MM.1S (cell line): Measurements from ENCODE around the gene FOXK2.

Experiments used
- CTCF ChIP-seq: fragments of 300-600 bp; sonication (generic); IDR thresholded peaks from 2 replicates; pipeline ENCODE4 v1.5.1; 2016; ENCODE audit warnings: antibody characterized with exemption, low read length, mixed read lengths
- EZH2 ChIP-seq: fragments of 300-600 bp; sonication (generic); optimal IDR thresholded peaks from 2 replicates; pipeline ENCODE3; 2017; ENCODE audit warnings: low read depth, mild to moderate bottlenecking, antibody characterized with exemption, low read length, mixed read lengths

GRCh38 chr17:82503094-82503727 is 16.3 kb upstream of the FOXK2 start:
- TF ChIP-seq CTCF, result no peak
- no peak for TF ChIP-seq EZH2
